Gastroesophageal sphincter (tissue), 4 donors: Measurements from ENCODE around the gene KCNA1. TPM values are rescaled to one million over a fixed set of nuclear protein-coding genes. Genes with fewer than 3 reads are reported as not detected.

ENCODE experiments used
- ATAC-seq: fragments of 150-250 bp; one replicate; pipeline ENCODE4 v1.9.1; 2016; ENCODE audit warnings: mild to moderate bottlenecking, moderate library complexity
- H3K27ac ChIP-seq, 4 donors: fragments of 200-600 bp; sonication (generic) in 3 of 4; 1 replicate in 3 of 4; 2 replicates in 1 of 4; pipeline ENCODE4 v1.5.1; 2016 to 2019
- H3K27me3 ChIP-seq: fragments of 200-600 bp; sonication (generic); one replicate; pipeline ENCODE4 v1.5.1; 2019
- H3K36me3 ChIP-seq, 2 donors: fragments of 200-600 bp; sonication (generic); one replicate each; pipeline ENCODE4 v1.5.1; 2019; ENCODE audit warnings: control low read depth in 1 of 2
- H3K4me1 ChIP-seq, 3 donors: fragments of 200-600 bp; sonication (generic); 1 replicate in 2 of 3; 2 replicates in 1 of 3; pipeline ENCODE4 v1.5.1; 2016 to 2019; ENCODE audit warnings: control low read depth in 2 of 3
- H3K4me3 ChIP-seq, 2 donors: fragments of 200-600 bp; sonication (generic); one replicate each; pipeline ENCODE4 v1.5.1; 2019; ENCODE audit warnings: mild to moderate bottlenecking in 1 of 2, moderate library complexity in 1 of 2
- H3K9me3 ChIP-seq, 3 donors: fragments of 200-600 bp; sonication (generic); one replicate each; pipeline ENCODE4 v1.5.1; 2017 to 2019; ENCODE audit warnings: control low read depth in 2 of 3
- CTCF ChIP-seq, 4 experiments: fragments of 200-600 bp in 2 of 4; fragments of 450-650 bp in 2 of 4; sonication (generic) in 1 of 4; IDR thresholded peaks; one replicate each; pipeline ENCODE4 v1.5.1; 2017 to 2019; ENCODE audit warnings: antibody characterized with exemption in 4 of 4, mild to moderate bottlenecking in 2 of 4, moderate library complexity in 2 of 4
- EP300 ChIP-seq: sonication (generic); formaldehyde crosslinking; IDR thresholded peaks from one replicate; pipeline ENCODE4 v1.6.1; 2017; ENCODE audit warnings: antibody characterized with exemption, mild to moderate bottlenecking
- POLR2A ChIP-seq, 2 donors: fragments of 450-650 bp; IDR thresholded peaks; one replicate each; pipeline ENCODE4 v1.6.1; 2017; ENCODE audit warnings: antibody characterized with exemption in 2 of 2, mild to moderate bottlenecking in 2 of 2, moderate library complexity in 1 of 2
- POLR2AphosphoS5 ChIP-seq: sonication (generic); formaldehyde crosslinking; IDR thresholded peaks from one replicate; pipeline ENCODE4 v1.6.1; 2017; ENCODE audit warnings: antibody characterized with exemption
- WGBS, 2 donors: methylation state at CpG; one replicate each; pipeline ENCODE4 v1.1.5; 2018; ENCODE audit warnings: low coverage in 1 of 2; 5-methylcytosine and 5-hydroxymethylcytosine counted together
- total RNA-seq, 4 donors: library from RNA; depleted of rRNA; stranded (reverse); fragments of >200 nt; gene quantifications; one replicate each; pipeline ENCODE4 v1.1.0, GENCODE V29; 2016

KCNA1 gene
- total RNA-seq, 4 donors from 2014 or later, result 0.08 to 0.13 TPM; not detected in 2

GRCh38 chr12:4939418-4940023 is 29.8 kb downstream of the KCNA1 start:
- H3K27ac ChIP-seq, result no peak overlapping the region
- WGBS, 2 donors, result 70% methylated on average over 9 to 15 of the region's 16 CpGs
- H3K27me3 ChIP-seq, result peaks cover 39% of the 10 kb centered on the region
- H3K36me3 ChIP-seq, result no peaks in the 10 kb centered on the region
- no peak for ATAC-seq
- H3K4me1 ChIP-seq, result no peaks in the 10 kb centered on the region
- H3K9me3 ChIP-seq, result no peaks in the 10 kb centered on the region
- no peak overlapping the region for H3K4me3 ChIP-seq
- TF ChIP-seq CTCF (IDR thresholded peaks at IDR 0.05) (no peak), EP300 (no peak), POLR2AphosphoS5 (no peak), POLR2A (IDR thresholded peaks at IDR 0.05) (no peak)

DNA sequence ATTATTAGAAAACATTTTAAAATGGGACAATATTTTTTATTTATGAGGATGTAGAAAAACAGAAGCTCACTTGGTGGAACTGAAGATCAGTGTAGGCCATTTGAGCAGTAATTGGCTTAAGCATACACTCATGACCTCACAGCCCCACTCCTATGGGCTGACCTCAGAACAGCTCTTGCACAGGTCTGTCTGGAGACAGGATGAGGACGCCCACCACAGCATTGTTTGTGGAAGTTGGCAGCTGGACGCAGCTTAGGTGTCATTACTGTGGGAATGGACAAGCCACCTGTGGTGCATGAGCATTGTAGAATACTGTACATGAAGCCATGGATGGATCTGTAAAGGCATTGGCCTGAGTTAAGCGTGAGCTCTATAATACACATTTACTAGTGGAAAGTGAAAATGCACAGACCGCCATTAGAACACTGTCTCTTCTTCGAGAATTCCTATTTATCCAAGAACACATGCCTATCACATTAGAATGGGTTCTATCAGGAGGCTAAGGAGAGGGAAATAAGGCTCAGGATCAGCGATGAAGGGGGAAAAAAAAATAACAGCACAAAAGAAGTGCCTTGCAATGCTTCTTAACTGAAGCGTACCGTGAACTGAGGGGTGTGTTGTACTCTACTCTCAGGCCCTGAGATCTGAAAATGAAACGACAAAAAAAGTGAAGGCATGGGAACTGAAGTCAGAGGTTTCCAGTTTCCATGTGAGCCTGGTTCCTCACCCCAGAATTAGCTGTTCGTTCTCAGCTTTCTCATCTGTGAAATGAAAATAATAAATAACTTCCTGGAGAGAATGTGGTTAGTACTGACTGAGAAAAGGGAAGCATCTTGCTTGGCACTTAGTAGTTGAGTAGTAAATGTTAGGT is 33.6 kb downstream of the KCNA1 start:
- Histone ChIP-seq H3K36me3 (no peaks in the 10 kb centered on the region), H3K4me3 (no peak overlapping the region), H3K4me1 (no peaks in the 10 kb centered on the region), H3K27ac (no peak overlapping the region), H3K9me3 (no peaks in the 10 kb centered on the region), H3K27me3 (peaks cover 34% of the 10 kb centered on the region)
- no peak for ATAC-seq
- WGBS, 2 donors, result 91 to 92% methylated on average over 7 to 8 of the region's 10 CpGs
- TF ChIP-seq POLR2A (IDR thresholded peaks at IDR 0.05), result no peak
- no peak for TF ChIP-seq POLR2AphosphoS5
- TF ChIP-seq CTCF (IDR thresholded peaks at IDR 0.05), result no peak
- TF ChIP-seq EP300, result no peak

DNA sequence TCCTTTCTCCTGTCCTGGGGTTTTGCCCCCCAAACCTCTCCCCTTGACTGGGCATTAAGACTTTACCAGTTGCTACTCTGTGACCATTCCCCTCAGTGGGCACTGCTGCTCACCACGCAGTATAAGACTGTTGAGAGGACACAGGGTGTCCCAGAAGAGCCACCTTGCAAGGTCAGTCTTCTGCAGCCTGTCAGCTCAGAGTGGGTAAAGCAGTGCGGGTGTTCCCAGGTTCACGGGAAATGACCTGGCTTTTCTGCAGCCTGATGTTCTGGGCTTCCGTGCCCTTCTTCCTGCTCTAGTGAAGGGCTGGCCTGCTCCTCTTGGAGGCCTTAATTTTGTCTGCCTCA is 34.2 kb downstream of the KCNA1 start:
- H3K36me3 ChIP-seq, result no peaks in the 10 kb centered on the region
- no peak overlapping the region for H3K27ac ChIP-seq
- no peak overlapping the region for H3K4me3 ChIP-seq
- no peak for ATAC-seq
- no peaks in the 10 kb centered on the region for H3K9me3 ChIP-seq
- WGBS, 2 donors, result 85% methylated on average over 4 of the region's 4 CpGs; no CpG with 5 or more reads in 1 of the 2 donors
- H3K4me1 ChIP-seq, result no peaks in the 10 kb centered on the region
- H3K27me3 ChIP-seq, result peaks cover 32% of the 10 kb centered on the region
- TF ChIP-seq POLR2A (IDR thresholded peaks at IDR 0.05), result no peak
- no peak for TF ChIP-seq CTCF (IDR thresholded peaks at IDR 0.05)
- no peak for TF ChIP-seq EP300
- TF ChIP-seq POLR2AphosphoS5, result no peak

GRCh38 chr12:4947253-4947652 is 37.5 kb downstream of the KCNA1 start:
- ATAC-seq, result no peak
- WGBS, 2 donors, result 80% methylated on average over 10 of the region's 12 CpGs; no CpG with 5 or more reads in 1 of the 2 donors
- H3K4me3 ChIP-seq, result no peak overlapping the region
- no peaks in the 10 kb centered on the region for H3K36me3 ChIP-seq
- H3K9me3 ChIP-seq, result no peaks in the 10 kb centered on the region
- TF ChIP-seq POLR2A (IDR thresholded peaks at IDR 0.05), result no peak
- TF ChIP-seq POLR2AphosphoS5, result no peak
- no peak for TF ChIP-seq EP300
- no peak for TF ChIP-seq CTCF (IDR thresholded peaks at IDR 0.05)
- peaks cover 46% of the 10 kb centered on the region for H3K27me3 ChIP-seq
- H3K27ac ChIP-seq, result no peak overlapping the region
- no peaks in the 10 kb centered on the region for H3K4me1 ChIP-seq

DNA sequence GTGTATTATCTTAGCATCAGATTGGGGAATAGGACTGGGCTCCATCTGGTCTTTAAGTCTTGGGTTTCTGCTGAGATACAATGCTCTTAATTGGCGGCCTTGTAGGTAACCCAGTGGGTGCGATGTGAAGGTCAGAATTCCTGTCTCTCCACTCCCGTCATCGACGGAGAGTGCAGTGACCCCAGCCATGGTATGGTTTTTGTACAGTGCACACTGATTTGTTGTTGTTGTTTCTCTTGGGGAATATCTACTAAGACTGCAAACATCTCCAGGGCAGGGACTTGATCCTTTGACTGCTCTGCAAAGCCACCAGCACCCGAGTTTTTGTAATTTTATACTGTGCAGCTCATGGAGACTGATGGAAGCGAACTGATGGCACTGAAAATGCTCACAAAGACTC is 41.4 kb downstream of the KCNA1 start:
- 79 to 98% methylated on average over 5 to 6 of the region's 7 CpGs for WGBS, 2 donors
- no peak overlapping the region for H3K4me3 ChIP-seq
- TF ChIP-seq CTCF (IDR thresholded peaks at IDR 0.05) (no peak), EP300 (no peak), POLR2A (IDR thresholded peaks at IDR 0.05) (no peak)
- H3K27me3 ChIP-seq, result peaks cover 63% of the 10 kb centered on the region
- H3K36me3 ChIP-seq, result no peaks in the 10 kb centered on the region
- no peak for ATAC-seq
- no peaks in the 10 kb centered on the region for H3K4me1 ChIP-seq
- no peaks in the 10 kb centered on the region for H3K9me3 ChIP-seq
- no peak overlapping the region for H3K27ac ChIP-seq
